SK-N-SH treated with all-trans-retinoic acid at 6 μM for 48 hours (cell line): ENCODE measurements around the gene ARL14.

Experiments used
- ATAC-seq: fragments of 200-7000 bp; cut with Tn5 transposase; 3 replicates; pipeline ENCODE4 v1.9.1; 2020; ENCODE audit warnings: mild to moderate bottlenecking, moderate library complexity
- BACH2 ChIP-seq: fragments of 250-450 bp; sonication (Bioruptor Pico); IDR thresholded peaks from 2 replicates; pipeline ENCODE4 v1.9.0; 2021; ENCODE audit warnings: mild to moderate bottlenecking, borderline replicate concordance
- CREB5 ChIP-seq: fragments of 250-450 bp; sonication (Bioruptor Pico); IDR thresholded peaks from 2 replicates; pipeline ENCODE4 v1.5.1; 2020; ENCODE audit warnings: low read depth, mild to moderate bottlenecking, moderate library complexity
- CSDC2 ChIP-seq: fragments of 250-450 bp; sonication (Bioruptor Pico); IDR thresholded peaks from 2 replicates; pipeline ENCODE4 v1.5.0; 2020; ENCODE audit warnings: mild to moderate bottlenecking, moderate library complexity
- CSRNP3 ChIP-seq: fragments of 250-450 bp; sonication (Bioruptor Pico); IDR thresholded peaks from 2 replicates; pipeline ENCODE4 v1.5.1; 2021; ENCODE audit warnings: mild to moderate bottlenecking, moderate library complexity
- GLIS3 ChIP-seq: fragments of 250-450 bp; sonication (Bioruptor Pico); IDR thresholded peaks from 2 replicates; pipeline ENCODE4 v1.5.0; 2020; ENCODE audit warnings: mild to moderate bottlenecking, moderate library complexity
- ISL1 ChIP-seq: fragments of 250-450 bp; sonication (Bioruptor Pico); IDR thresholded peaks from 2 replicates; pipeline ENCODE4 v2.1.2; 2022; ENCODE audit warnings: mild to moderate bottlenecking, moderate library complexity
- PPARA ChIP-seq: fragments of 250-450 bp; sonication (Bioruptor Pico); IDR thresholded peaks from 2 replicates; pipeline ENCODE4 v1.5.0; 2020; ENCODE audit warnings: mild to moderate bottlenecking, borderline replicate concordance
- SNAI2 ChIP-seq: fragments of 250-450 bp; sonication (Bioruptor Pico); IDR thresholded peaks from 2 replicates; pipeline ENCODE4 v1.5.0; 2020; ENCODE audit warnings: mild to moderate bottlenecking, moderate library complexity
- TOX ChIP-seq: fragments of 250-450 bp; sonication (Bioruptor Pico); IDR thresholded peaks from 2 replicates; pipeline ENCODE4 v1.8.0; 2021; ENCODE audit warnings: mild to moderate bottlenecking, moderate library complexity, borderline replicate concordance
- TSHZ2 ChIP-seq: fragments of 250-450 bp; sonication (Bioruptor Pico); IDR thresholded peaks from 2 replicates; pipeline ENCODE4 v1.5.0; 2020; ENCODE audit warnings: mild to moderate bottlenecking, moderate library complexity
- ZC3H10 ChIP-seq: fragments of 250-450 bp; sonication (Bioruptor Pico); IDR thresholded peaks from 2 replicates; pipeline ENCODE4 v1.5.1; 2021; ENCODE audit warnings: mild to moderate bottlenecking, moderate library complexity
- ZFP3 ChIP-seq: fragments of 250-450 bp; sonication (Bioruptor Pico); IDR thresholded peaks from 2 replicates; pipeline ENCODE4 v1.5.0; 2020; ENCODE audit warnings: mild to moderate bottlenecking, moderate library complexity
- ZNF565 ChIP-seq: fragments of 450-650 bp; formaldehyde crosslinking; conservative IDR thresholded peaks from 2 replicates; pipeline ENCODE4 v1.5.0; 2020; ENCODE audit warnings: low read depth, mild to moderate bottlenecking, moderate library complexity
- ZNF70 ChIP-seq: fragments of 450-650 bp; formaldehyde crosslinking; IDR thresholded peaks from 2 replicates; pipeline ENCODE4 v1.5.0; 2020; ENCODE audit warnings: mild to moderate bottlenecking, moderate library complexity
- ZNF8 ChIP-seq: fragments of 450-650 bp; formaldehyde crosslinking; IDR thresholded peaks from 2 replicates; pipeline ENCODE4 v1.5.0; 2020; ENCODE audit warnings: mild to moderate bottlenecking, moderate library complexity

ARL14 gene

GRCh38 chr3:160633361-160634083 lies 43.4 kb upstream of the ARL14 start:
- TF ChIP-seq CSRNP3 (no peak), ZNF565 (CRISPR knock-in tag) (no peak), ZC3H10 (CRISPR knock-in tag) (no peak), PPARA (CRISPR knock-in tag) (no peak), GLIS3 (no peak), BACH2 (CRISPR knock-in tag) (no peak), CSDC2 (CRISPR knock-in tag) (no peak)
- ATAC-seq, result no peak

GRCh38 chr3:160635213-160635612 lies 41.7 kb upstream of the ARL14 start:
- TF ChIP-seq TOX (CRISPR knock-in tag), result no peak
- TF ChIP-seq ZNF70, result no peak
- no peak for TF ChIP-seq SNAI2 (CRISPR knock-in tag)
- TF ChIP-seq TSHZ2 (CRISPR knock-in tag), result no peak
- TF ChIP-seq CSRNP3, result no peak
- no peak for TF ChIP-seq CREB5 (CRISPR knock-in tag)
- TF ChIP-seq ZC3H10 (CRISPR knock-in tag), result no peak
- TF ChIP-seq ISL1, result no peak
- TF ChIP-seq ZFP3 (CRISPR knock-in tag), result no peak
- TF ChIP-seq CSDC2 (CRISPR knock-in tag), result no peak
- no peak for ATAC-seq

- ATAC-seq, result no peak
- no peak for TF ChIP-seq TOX (CRISPR knock-in tag)
- TF ChIP-seq BACH2 (CRISPR knock-in tag), result no peak
- TF ChIP-seq TSHZ2 (CRISPR knock-in tag), result no peak
- TF ChIP-seq ZNF8 (CRISPR knock-in tag), result no peak
- no peak for TF ChIP-seq CSRNP3
- no peak for TF ChIP-seq ISL1
These were observed 39.9 kb upstream of the ARL14 start for GRCh38 chr3:160637086-160637485.
